OCI-LY7 (cell line): ENCODE data around the gene ZG16B. TPM values are rescaled to one million over a fixed set of nuclear protein-coding genes. Genes with fewer than 3 reads are reported as not detected.

ENCODE experiments used
- BruUV-seq: library from RNA; stranded (reverse); fragments of 400-500 nt; replicated peaks from 2 replicates; lab custom pipeline; 2021; lab: Mats Ljungman, UMichigan
- CTCF ChIA-PET: fragments of 300-600 bp; sonication (Branson Sonifier 250); formaldehyde crosslinking; loops from one replicate; lab custom pipeline; 2022; ENCODE audit warnings: antibody characterized with exemption; ENCODE audit not compliant: unreplicated experiment; lab: Charles Lee
- POLR2A ChIA-PET: fragments of 300-600 bp; sonication (Branson Sonifier 250); formaldehyde crosslinking; loops from one replicate; lab custom pipeline; 2022; ENCODE audit warnings: antibody characterized with exemption; lab: Charles Lee
- DNase-seq: peaks from one replicate; pipeline ENCODE4 v3.0.0-alpha.2; 2015; ENCODE audit warnings: low spot score
- H2AFZ ChIP-seq: fragments of 200-600 bp; sonication (generic), shearing (Covaris generic); 2 replicates; pipeline ENCODE4 v1.6.1; 2014; ENCODE audit warnings: mild to moderate bottlenecking, antibody characterized with exemption, low read length, moderate library complexity
- H3K27ac ChIP-seq: fragments of 200-600 bp; sonication (generic); 2 replicates; pipeline ENCODE4 v1.5.1; 2014; ENCODE audit warnings: mixed run types, low read depth, mild to moderate bottlenecking, moderate library complexity, low read length, inconsistent platforms; ENCODE audit not compliant: poor library complexity, severe bottlenecking
- H3K36me3 ChIP-seq: fragments of 200-600 bp; sonication (generic); 2 replicates; pipeline ENCODE4 v1.6.1; 2014; ENCODE audit warnings: mild to moderate bottlenecking, antibody characterized with exemption, low read length, moderate library complexity, mixed read lengths; ENCODE audit not compliant: insufficient read depth
- H3K4me1 ChIP-seq: fragments of 200-600 bp; sonication (generic); 2 replicates; pipeline ENCODE4 v1.5.1; 2014; ENCODE audit warnings: mild to moderate bottlenecking, low read length; ENCODE audit not compliant: insufficient read depth, poor library complexity, severe bottlenecking
- H3K4me2 ChIP-seq: fragments of 200-600 bp; sonication (generic); 2 replicates; pipeline ENCODE4 v1.6.1; 2014; ENCODE audit warnings: mild to moderate bottlenecking, low read length
- H3K4me3 ChIP-seq: fragments of 200-600 bp; sonication (generic); 2 replicates; pipeline ENCODE4 v1.5.1; 2014; ENCODE audit warnings: mild to moderate bottlenecking, low read depth, low read length; ENCODE audit not compliant: poor library complexity, severe bottlenecking
- H3K79me2 ChIP-seq: fragments of 200-600 bp; sonication (generic); 2 replicates; pipeline ENCODE4 v1.6.1; 2016; ENCODE audit warnings: low read depth, mild to moderate bottlenecking, low read length, moderate library complexity, mixed read lengths; ENCODE audit not compliant: insufficient read depth
- H3K9me2 ChIP-seq: fragments of 200-600 bp; sonication (generic); 2 replicates; pipeline ENCODE4 v1.6.1; 2016; ENCODE audit warnings: mild to moderate bottlenecking, low read length, mixed read lengths; ENCODE audit not compliant: insufficient read depth
- H3K9me3 ChIP-seq: fragments of 200-600 bp; sonication (generic); 2 replicates; pipeline ENCODE4 v1.6.1; 2014; ENCODE audit warnings: mild to moderate bottlenecking, mixed run types, low read length, mixed read lengths
- H4K20me1 ChIP-seq: fragments of 200-600 bp; sonication (generic); 2 replicates; pipeline ENCODE4 v1.6.1; 2014; ENCODE audit warnings: mild to moderate bottlenecking, antibody characterized with exemption, low read length, moderate library complexity, mixed read lengths; ENCODE audit not compliant: insufficient read depth
- CTCF ChIP-seq: fragments of 200-600 bp; sonication (generic); conservative IDR thresholded peaks from 2 replicates; pipeline ENCODE4 v1.5.1; 2014; ENCODE audit warnings: mild to moderate bottlenecking, antibody characterized with exemption, low read length, moderate library complexity, mixed read lengths
- EZH2phosphoT487 ChIP-seq: fragments of 200-600 bp; sonication (generic); IDR thresholded peaks from 2 replicates; pipeline ENCODE4 v1.6.1; 2018; ENCODE audit warnings: low read depth, borderline replicate concordance, mild to moderate bottlenecking, mixed run types, antibody characterized with exemption, low read length, moderate library complexity, mixed read lengths
- intact Hi-C: fragments of 100-400 bp; cut with micrococcal nuclease; formaldehyde crosslinking; loops from one replicate; pipeline ENCODE4 v1.10.0; 2022; ENCODE audit not compliant: unreplicated experiment
- total RNA-seq, 2 experiments: library from RNA; depleted of rRNA in 1 of 2; stranded (reverse); fragments of >200 nt in 1 of 2; shearing (Covaris generic) in 1 of 2; gene quantifications; 2 replicates each; pipeline ENCODE4 v1.2.3, GENCODE V29; 2014 to 2022

Gene ZG16B
- total RNA-seq, 2 experiments from 2014 or later, result 2.5 to 4.0 TPM

GRCh38 chr16:2811703-2812471 is 18.2 kb upstream of the ZG16B start:
- TF ChIP-seq EZH2phosphoT487, result no peak
- TF ChIP-seq CTCF, result no peak
- CTCF ChIA-PET, result no interaction called here
- BruUV-seq, result no TSS peak

GRCh38 chr16:2813771-2814221 is 16.3 kb upstream of the ZG16B start:
- Histone ChIP-seq H3K4me3 (no peak overlapping the region), H3K9me2 (no peaks in the 10 kb centered on the region), H3K36me3 (no peaks in the 10 kb centered on the region), H2AFZ (no peak overlapping the region), H3K9me3 (no peaks in the 10 kb centered on the region), H3K4me1 (peaks cover 18% of the 10 kb centered on the region), H3K79me2 (peaks cover 10% of the 10 kb centered on the region; the same call in 1 of the 2 replicates), H4K20me1 (no peaks in the 10 kb centered on the region), H3K27ac (no peak overlapping the region), H3K4me2 (no peak overlapping the region)
- BruUV-seq, result no TSS peak
- DNase-seq, result no peak
- intact Hi-C loops, result no loop called here
- ChIA-PET POLR2A (no interaction called here), CTCF (no interaction called here)
- TF ChIP-seq EZH2phosphoT487 (no peak), CTCF (no peak)

More at GRCh38 chr16:2811703-2812471, 18.2 kb upstream of the ZG16B start:
- Histone ChIP-seq H3K4me1 (peaks cover 12% of the 10 kb centered on the region), H3K9me2 (no peaks in the 10 kb centered on the region), H4K20me1 (no peaks in the 10 kb centered on the region), H3K4me3 (no peak overlapping the region), H2AFZ (no peak overlapping the region), H3K36me3 (no peaks in the 10 kb centered on the region), H3K27ac (no peak overlapping the region), H3K79me2 (0 out of 2 replicates have a peak, but pooled peaks cover 4% of the 10 kb centered on the region), H3K9me3 (no peaks in the 10 kb centered on the region), H3K4me2 (no peak overlapping the region)
- intact Hi-C loops, result no loop called here
- POLR2A ChIA-PET, result no interaction called here
- no peak for DNase-seq
